MV-4-11 (cell line): Measurements from ENCODE around the gene RANBP9.
A peak's percentile ranks its signal among the peaks of the same experiment; 100 is the strongest.

Source experiments
- DNase-seq: peaks from one replicate; lab custom pipeline; 2025; lab: John Stamatoyannopoulos, UW

Gene RANBP9

DNA sequence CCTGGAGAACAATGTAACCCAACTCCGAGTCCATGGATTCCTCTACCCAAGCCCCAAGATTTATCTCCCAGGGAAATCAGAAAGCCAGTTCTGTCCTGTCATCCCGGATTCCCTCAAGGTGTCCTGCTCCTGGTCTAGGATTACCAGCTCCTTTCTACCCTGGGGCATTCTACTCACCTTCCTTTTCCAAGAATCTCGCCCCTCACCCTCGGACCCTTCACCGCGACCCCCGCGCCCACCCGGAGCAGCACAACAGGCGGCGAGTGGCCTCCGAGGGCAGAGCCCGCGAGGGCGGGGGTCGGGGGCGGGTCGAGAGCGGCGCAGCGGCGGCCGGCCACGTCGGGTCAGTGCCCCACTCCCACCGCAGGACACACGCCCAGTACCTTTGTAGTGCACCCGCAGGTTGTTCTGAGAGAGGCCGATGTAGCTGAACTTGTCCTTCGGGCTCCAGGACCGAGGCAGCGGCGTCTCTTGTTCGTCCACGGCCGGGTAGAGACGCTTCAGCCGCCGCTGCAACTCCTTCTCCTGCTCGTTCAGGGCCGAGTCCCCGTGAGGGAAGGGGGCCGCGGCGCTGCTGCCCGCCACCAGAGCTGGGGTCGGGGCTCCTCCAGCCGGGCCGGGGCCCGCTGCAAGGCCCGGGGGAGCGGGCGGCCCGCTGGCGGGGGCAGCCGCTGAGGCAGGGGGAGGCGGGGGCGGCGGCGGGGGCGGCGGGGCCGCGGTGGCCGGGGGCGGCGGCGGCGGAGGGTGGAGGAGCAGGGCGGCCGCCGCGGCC lies 897 bp downstream of the RANBP9 start:
- DNase-seq: no peak

DNA sequence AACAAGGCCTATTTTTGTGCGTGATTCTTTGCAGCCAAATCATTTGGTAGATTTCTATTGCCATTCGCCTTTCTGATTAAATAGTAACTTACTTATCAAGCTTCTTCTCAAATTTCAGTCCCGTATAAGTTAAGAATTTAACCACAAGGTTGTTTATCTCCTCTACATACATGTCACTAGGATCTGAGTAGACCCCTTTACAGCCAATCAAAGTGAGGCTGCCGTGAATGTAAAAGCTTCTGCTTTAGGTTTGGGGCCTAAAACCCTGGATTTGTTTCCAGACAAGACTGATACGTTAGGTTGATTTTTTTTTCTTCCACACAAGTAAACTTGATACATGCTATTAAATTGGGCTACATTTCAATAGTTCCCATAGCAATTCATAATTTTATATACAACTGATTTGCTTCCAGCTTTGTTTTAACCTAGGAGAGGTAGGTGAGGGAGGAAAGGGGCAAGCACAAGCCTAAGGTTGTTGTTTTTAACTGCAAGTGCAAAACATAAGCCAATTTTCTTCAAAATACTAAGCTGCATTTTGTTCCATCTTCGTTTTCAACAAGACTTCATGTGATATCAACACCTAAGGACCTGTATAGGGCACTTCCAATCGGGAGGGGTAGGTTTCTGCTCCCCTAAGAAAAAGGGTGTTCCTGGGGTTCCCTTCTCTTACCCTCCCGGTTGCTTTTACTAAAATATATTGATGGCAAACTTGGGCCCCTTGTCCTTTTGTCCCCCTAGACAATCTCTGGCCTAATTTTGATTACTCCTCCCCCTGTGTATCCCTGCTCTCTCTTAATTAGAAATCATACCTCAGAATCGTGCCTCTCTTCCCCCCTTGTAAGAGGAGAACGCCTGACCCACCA lies 1.7 kb downstream of the RANBP9 start:
- DNase-seq: peak; percentile 59

DNA sequence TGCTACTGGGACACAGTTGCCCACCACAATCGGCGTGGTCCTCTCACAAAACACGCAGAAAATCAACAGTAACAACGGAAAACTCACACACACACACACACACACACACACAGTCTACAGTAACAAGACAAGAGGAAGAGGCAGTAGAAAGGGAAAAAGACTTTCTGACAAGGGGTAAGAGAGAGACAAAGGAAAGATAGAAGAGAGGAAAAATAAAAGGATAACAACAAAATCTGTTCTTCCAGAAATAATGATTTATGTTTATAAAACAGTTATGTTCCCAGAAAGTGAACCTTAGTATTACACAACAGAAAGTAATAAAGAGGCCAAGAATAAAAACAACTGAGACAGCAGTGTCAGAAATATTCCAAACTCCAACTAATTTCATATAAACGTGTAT lies 2.9 kb downstream of the RANBP9 start:
- peak; percentile 21 for DNase-seq

DNA sequence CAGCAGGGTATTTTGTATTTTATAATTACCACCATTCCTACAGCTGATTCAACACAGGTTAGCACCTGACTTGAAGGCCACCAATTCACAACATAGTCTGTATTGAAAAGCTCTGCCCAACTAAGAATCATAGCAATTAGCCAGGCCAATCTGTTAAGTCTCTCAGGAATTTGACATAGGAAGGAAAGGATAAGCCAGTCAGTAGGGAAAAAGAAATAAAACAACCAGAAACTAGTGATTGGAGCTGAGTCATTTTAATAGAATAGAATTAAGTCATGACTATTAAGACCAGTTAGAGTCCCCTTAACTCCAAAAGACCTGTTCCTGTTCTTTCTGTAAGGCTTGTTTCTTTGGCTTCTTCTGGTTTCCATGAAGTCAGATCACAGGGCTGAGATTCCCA lies 8.1 kb downstream of the RANBP9 start:
- DNase-seq: no peak

DNA sequence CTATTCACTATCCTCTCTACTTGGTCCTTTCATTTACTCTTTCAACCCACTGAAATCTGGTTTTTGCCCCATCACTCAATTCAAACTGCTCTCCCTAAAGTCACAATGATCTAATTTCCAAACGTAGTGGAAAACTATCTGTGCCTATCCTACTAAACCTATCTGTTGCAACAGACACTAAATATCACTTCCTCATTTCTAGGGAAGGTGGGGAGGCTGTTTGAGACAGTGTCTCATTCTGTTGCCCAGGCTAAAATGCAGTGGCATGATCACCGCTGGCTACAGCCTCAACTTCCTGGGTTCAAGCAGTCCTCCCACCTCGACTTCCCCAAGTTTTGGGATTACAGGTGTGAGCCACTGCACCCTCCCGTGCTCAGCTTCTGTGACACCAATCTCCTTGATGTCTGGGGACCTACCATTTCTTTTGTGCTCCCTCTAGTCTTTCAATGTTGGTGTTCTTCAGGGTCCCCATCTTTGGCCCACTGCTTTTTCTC lies 8.8 kb downstream of the RANBP9 start:
- peak; percentile 91 for DNase-seq

DNA sequence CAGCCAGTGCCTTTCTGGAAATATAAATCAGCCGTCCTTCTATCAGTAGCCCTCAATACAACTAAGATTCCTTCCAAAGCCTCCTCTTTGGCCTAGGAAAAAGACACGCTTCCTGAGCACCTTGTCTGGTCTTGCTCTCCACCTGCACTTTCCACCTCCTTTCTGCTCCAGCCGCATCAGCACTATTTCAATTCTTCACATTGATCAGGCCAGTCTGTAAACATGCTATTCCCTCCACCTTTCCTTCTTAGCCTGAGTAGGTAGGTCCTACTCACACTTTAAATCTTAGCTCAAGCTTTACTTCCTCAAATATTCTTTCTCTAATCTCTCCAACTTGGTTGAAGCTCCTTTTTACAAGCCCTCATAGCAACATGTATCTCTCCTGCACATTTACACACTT lies 11.4 kb downstream of the RANBP9 start:
- DNase-seq: peak; percentile 31

DNA sequence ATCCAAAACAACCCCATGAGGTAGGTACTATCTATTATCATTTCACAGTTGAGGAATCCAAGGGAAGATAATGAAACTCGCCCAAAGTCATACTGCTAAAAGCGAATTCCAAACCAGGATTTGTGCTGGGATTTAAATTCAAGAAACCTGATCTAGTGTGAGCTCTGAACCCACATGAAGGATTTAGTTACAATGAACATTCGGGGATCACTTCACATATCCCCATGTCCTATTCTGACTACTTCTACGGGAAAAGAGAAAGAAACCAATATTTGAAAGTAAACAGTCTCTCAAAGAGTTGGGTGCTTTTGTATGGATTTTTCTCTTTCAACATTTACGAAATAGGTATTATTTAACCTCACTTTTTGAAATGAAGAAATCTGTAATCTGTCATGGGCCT lies 12.9 kb downstream of the RANBP9 start:
- no peak for DNase-seq

DNA sequence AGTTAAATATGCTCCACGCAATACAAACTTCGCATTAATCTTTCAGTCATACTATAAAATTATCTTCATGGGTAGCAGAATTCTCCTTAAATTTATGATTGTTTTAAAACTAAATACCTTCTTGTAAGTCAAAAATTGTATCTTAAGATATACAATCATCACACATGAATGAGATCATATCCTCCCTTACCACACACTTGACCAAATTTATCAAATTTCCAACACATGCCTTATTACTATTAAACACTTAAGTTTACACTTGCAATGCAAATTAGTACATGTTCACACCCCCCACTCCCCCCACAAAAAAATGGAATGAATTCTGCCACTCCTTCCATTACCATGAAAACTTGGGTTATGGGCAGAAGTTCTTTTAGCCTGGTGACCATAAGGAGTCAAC lies 13.8 kb downstream of the RANBP9 start:
- no peak for DNase-seq

DNA sequence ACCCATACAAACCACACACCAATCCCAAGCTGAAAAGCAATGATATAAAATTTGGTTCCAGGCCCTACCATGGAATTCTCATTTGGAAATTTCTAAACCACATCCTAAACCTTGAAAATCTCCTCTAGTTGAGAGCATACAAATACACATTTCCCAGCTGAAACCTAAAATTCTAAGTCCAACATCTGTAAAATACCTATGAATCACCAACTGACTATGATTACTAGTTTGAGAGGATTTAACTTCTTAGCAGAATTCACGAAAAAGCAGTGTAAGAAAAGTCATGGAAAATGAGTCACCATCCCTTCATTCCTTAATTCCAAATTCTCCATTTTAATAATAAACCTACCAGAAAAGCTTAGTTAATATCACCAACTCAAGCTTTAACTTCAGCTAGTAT lies 15.4 kb downstream of the RANBP9 start:
- DNase-seq: no peak

DNA sequence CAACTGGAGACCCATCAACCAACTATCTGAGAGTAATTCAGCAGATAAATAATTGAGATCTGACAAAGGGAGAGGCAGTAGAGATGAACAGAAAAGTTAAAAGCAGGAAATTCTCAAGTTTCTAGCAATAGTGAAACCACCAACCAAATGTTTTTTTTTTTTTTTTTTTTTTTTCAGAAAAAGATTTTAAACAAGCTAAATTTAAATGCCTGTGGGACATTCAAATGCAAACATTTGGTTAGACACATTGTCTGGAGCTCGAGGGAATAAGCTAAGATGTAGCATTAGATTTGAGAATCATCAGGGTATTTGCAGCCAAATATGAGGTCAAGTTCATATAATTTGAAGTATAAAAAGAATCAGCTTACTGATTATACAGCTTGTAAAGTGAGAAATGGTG lies 16.4 kb downstream of the RANBP9 start:
- DNase-seq: no peak

DNA sequence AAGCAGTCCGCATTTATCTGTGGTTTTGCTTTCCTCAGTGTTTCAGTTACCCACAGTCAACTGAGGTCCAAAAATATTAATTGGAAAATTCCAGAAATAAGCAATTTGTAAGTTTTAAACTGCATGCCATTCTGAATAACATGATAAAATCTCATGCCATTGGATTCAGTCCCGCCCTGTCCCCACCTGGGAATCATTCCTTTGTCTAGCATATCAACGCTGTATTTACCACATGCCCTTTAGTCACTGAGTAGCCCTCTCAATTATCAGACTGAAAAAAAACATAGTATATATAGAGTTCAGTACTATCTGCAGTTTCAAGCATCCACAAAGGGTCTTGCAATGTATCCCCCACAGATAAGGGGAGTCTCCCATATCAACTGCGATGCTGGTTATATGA lies 17.1 kb downstream of the RANBP9 start:
- no peak for DNase-seq

DNA sequence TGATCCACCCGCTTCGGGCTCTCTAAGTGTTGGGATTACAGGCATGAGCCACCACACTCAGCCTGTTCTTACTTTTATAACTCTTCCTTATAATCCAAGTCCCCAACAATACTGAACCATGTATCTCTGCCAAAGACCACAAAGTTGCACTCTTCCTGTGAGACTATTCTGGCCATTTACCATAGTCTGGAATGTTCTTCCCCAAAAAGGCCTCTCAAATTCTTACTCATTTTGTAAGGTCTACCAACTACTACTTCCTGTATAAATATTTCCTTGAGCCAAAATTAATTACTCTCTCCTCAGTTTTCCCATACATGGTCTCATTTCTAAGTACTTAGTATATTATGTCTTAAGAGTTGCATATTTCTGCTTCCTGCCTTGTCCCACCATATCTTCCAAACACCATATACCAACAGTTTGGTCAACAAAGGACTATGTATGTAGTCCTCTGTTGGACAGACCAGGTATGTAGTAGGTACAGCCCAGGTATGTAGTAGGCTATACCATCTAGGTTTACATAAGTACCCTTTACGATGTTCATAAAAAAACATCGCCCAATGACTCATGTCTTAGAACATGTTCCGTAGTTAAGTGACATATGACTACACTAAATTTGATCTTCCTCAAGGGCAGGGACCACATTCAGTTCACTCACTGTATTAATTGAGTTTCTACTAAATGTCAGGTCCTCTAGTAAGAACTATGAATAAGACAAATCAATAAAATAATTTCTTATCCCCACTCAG lies 22.0 kb downstream of the RANBP9 start:
- peak; percentile 38 for DNase-seq

DNA sequence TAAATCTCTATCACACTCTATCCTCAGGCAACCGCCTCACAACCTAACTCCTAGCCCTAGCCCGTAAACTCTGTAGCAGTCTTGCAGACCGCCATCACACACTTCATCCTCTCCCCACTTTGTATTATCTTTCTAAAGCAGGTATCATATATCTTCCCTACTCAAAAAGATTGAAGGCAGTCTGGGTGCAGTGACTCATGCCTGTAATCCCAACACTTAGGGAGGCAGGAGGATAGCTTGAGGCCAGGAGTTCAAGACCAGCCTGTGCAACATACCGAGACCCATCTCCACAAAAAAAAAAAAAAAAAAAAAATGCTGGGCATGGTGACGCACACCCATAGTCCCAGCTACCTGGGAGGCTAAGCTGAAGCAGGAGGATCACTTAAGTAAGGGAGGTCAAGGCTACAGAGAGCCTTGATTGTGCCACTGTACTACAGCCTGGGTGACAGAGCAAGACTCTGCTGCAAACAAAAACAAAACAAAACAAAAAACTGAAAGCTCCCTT lies 22.9 kb downstream of the RANBP9 start:
- DNase-seq: no peak

DNA sequence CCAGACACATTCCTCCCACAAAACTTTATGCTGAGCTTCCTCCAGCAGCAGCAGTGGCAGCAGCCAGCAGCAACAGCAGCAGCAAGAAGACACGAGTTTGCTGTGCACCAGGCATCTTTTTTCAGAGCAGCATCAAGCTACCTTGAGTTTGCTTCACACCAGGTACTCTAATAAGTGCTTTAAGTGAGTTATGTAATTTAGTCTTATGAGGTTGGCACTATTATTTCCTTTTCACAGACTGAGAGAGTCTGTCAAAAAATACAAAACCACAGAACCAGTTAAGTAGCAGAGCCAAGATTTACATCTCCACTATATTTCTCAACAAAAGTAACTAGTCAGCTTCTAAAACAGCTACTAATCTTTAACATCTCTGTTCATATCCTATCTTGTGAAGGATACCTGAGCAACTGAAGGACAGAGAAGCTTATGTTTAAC lies 23.7 kb downstream of the RANBP9 start:
- DNase-seq: no peak

DNA sequence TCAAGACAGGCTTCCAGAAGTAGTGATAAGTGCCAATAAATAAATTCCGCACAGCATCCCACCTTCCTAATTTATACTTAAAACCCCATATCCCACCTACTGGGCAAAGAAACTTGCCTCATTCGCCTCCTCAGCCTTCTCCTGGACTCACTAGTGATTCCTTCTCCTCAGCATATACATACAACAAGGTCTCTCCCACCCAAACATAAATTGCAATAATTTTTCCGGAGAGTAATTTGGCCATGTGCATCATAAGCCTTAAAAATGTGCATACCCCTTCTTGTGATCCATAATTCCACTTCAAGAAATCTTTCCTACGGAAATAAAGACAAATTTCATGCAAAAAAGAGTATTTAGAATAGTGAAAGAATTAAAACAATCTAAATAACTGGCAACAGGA lies 26.8 kb downstream of the RANBP9 start:
- no peak for DNase-seq

DNA sequence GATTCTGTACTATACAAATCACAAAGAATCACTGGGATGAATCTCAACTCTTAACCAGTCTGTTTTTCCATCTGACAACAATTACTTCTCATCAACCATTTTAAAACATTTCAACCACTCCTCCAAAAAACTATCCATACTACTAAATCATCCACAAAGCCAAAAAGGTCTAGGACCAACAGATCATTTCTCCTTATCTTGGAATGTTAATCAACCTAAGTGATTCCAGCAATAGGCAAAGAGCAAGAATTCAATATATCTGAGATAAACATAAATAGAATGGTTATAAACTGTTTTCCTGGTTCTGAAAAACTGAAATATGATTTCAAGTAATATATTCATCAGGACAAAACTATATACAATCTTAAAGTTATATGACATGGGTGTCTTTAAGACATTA lies 28.6 kb downstream of the RANBP9 start:
- DNase-seq: no peak

DNA sequence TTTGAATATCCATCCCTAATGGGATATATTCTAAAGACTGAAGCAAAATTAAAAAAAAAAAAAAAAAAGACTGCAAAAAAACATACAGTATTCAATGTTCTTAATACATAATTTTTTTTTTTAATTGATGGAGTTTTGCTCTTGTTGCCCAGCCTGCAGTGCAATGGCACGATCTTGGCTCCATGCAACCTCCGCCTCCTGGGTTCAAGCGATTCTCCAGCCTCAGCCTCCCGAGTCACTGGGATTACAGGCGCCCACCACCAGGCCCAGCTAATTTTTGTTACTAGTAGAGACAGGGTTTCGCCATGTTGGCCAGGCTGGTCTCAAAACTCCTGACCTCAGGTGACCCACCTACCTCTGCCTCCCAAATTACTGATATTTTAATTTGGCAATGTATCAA lies 29.3 kb downstream of the RANBP9 start:
- DNase-seq: no peak

DNA sequence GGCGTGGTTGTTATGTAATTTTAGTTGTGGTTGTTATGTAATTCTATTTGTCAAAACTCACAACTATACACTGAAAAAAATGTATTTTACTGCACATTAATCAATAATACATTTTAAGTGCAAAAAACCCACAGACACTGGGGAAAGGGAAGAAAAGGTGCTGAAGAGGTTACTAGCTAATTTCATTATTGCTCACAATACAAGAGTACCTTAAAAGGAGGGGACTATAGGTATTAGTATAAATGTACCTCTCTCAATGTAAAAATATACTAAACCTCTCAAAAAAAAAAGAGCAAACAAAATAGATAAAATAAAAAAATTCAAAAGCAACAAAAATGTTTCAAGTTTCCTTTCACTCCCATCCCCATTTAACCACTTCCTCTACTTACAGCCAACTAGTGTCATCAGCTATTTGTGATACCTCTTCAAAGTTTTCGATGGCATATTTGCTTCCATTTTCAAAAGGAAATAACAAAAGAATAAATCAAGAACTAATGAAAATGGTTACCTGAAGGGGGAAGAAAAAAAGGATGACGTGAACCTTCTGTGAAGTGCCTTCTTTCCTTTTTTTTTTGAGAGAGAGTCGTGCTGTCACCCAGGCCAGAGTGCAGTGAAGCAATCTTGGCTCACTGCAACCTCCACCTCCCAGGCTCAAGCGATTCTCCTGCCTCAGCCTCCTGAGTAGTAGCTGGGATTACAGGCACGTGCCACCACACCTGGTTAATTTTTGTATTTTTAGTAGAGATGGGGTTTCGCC lies 30.2 kb downstream of the RANBP9 start:
- DNase-seq: peak; percentile 34

DNA sequence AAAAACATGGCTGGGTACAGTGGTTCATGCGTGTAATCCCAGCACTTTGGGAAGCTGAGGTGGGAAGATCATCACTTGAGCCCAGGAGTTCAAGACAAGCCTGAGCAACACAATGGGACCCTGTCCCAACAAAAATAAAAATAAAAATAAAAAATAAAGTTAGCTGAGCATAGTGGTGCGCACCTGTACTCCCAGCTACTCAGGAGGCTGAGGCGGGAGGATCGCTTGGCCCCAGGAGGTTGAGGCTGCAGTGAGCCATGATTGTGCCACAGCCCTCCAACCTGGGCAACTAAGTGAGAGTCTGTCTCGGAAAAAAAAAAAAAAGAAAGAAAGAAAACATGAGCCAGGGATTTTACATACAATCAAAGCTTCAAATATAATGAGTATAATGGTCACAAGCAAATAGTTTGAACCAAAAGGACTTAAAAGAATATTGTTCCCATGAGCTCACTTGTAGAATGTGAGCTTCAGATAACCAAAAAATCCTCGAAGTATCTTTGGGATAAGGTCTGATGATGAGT lies 31.1 kb downstream of the RANBP9 start:
- no peak for DNase-seq

DNA sequence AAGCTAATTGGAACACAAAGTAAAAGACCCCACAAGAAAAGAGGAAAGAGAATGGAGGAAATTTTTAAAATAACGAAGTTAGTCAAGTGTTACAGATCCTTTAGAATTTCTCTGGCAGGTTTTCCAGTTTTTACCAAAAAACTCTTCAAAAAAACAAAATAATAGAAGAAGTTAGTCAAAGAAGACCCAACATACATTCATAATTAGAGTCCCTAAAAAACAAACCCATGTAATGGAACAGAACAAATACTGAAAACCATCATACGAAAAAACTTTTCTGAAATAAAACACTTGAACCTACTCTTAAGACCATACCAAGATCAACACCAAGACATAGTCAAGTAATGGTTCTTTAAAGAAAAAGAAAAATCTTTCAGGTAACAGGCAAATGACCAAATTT lies 31.6 kb downstream of the RANBP9 start:
- DNase-seq: no peak

DNA sequence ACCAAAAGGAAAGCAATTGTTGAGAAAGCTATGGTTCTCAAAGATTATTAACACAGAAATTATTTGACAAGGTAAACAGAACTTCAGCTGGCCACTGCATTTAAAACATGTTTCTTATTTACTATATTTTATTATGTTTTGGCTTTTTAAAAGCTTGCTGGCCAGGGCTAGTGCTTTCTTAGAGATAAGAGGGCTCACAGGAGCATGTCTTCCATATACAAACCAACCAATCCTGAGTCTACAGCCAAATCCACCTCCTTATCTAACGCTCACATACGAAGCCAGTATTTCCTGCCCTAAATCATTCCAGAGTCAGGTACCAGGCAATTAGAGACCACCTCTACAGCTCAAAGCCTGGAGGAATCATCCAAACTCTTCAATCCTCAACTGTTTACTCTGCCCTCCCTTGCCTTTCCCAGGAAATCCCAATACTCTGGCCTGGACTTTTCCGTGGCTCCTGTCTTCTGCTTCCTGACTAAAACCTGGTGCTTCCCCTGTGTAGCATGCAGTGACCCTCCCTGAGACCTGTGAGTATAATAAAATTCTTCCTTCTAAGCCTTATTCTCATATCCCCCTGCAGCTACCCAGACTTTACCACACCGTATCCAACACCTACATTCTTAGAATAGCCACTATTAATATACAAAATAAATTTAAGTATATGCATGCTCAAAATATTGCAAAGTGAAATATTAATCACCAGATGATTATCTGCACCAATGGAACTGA lies 33.2 kb downstream of the RANBP9 start:
- no peak for DNase-seq
